Measurements from ENCODE around the gene GOSR1.
"Not testable (repeated sequence)": the region's sequence is repeated elsewhere in the genome, so short reads cannot be mapped to it uniquely, and the experiment has no call there.

GOSR1 gene

DNA sequence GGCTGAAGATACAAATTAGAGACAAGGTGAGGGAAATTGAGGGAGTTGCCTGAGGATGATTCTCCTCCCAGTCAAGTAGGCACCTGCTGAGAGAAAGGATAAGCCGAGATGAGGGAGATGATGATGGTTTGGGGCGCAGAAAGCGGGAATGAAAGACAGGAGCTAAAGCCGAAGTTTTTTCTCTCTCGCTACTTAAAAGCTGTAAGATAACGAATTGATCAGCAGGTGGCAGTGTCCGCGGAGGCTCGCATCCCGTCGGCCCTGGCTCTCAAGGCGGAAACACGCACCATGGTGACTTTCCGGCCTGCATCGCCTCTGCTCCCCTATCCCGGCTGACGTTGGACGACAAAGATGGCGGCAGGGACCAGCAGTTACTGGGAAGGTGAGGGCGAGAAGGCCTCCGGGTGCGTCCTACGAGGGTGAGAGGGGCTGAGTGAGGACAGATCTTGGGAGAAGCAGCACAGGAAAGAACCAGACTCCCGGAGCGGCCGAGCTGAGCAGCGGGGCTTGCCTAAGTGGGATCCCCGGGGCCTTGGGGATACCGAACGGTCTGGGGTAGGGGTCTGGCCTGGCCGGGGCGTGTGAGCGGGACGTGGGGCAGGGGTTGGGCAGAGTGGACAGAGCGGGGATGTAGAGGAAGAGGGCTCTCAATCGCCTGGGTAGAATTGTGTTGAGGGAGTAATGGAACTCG lies at the start of gene GOSR1:
TSS of gene GOSR1 (plus strand) at position 326 of the 691 bp plus-strand sequence. CDS start at position 352, 26 bp downstream.
- in situ Hi-C loops (cut with MboI; ENCODE audit: low sequenced_read_pairs), result loop anchor here (25.0 kb wide), 1 partner anchor 235 kb away; no protein-coding TSS in a partner anchor

DNA sequence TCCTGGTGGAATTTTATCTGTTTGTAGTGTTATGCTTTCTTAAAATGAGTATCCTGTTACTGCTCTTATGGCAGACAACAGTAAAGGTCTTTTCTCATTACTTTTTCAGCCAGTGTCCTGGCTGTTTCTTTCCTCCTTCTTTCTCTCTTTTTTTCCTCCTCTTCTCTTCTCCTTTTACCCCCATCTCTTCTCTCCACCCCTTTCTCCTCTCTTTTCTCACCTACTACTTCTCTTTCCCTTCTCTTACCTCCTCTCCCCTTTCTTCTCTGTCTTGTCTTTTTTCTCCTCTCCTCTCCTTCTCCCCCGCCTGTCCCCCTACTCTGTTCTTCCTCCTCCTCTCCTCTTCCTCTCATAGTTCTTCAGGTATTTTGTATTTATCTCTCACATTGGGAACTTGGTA lies 49.6 kb upstream of the GOSR1 start:
- in situ Hi-C loops (cut with MboI; ENCODE audit: low sequenced_read_pairs), result loop anchor here (25.0 kb wide), 1 partner anchor 290 kb away; no protein-coding TSS in a partner anchor

DNA sequence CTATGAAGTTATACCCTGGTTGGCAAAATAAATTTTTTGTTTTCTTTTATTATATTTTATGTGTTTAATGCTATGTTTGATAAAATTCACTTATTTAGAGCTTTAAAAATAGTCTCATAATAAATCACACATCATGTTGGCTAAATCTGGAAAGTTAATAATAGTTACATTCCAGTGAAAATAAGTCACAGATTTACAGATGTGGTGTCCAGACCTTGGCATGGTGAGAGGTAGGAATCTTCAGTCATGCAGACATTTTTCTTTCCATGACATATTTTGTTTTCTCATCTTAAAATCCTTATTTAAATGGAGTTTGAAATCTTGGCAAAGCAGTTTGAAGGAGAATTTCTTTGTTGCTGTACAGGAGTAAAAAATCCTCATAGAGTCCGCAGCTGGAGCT lies 48.1 kb upstream of the GOSR1 start:
- in situ Hi-C loops (cut with MboI; ENCODE audit: low sequenced_read_pairs), result loop anchor here (25.0 kb wide), 1 partner anchor 292 kb away; no protein-coding TSS in a partner anchor

GRCh38 chr17:30433514-30433913 lies 43.7 kb upstream of the GOSR1 start:
- in situ Hi-C loops (cut with MboI; ENCODE audit: low sequenced_read_pairs), result loop anchor here (25.0 kb wide), 1 partner anchor 296 kb away; no protein-coding TSS in a partner anchor

DNA sequence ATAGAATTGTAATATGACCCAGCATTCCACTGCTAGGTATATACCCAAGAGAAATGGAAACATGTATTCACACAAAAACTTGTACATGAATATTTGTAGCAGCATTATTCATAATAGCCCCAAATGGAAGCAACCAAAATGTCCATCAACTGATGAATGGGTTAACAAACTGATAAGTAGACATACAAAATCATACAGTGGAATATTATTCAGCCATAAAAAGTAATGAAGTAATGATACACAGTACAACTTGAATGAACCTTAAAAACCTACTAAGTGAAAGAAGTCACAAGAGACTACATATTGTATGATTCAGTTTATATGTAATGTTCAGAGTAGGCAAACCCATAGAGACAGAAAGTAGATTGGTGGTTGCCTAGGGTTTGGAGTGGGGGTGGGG lies 40.5 kb upstream of the GOSR1 start:
- in situ Hi-C loops (cut with MboI; ENCODE audit: low sequenced_read_pairs), result loop anchor here (25.0 kb wide), 1 partner anchor 299 kb away; no protein-coding TSS in a partner anchor

- in situ Hi-C loops (cut with MboI; ENCODE audit: low sequenced_read_pairs), result loop anchor here (10.0 to 25.0 kb wide), 2 partner anchors 59 to 306 kb away; no protein-coding TSS in a partner anchor
Measured at GRCh38 chr17:30443721-30444120, 33.5 kb upstream of the GOSR1 start.

- in situ Hi-C loops (cut with MboI; ENCODE audit: low sequenced_read_pairs), result loop anchor here (10.0 to 25.0 kb wide), 2 partner anchors 62 to 309 kb away; no protein-coding TSS in a partner anchor
Measured at GRCh38 chr17:30446640-30447039, 30.6 kb upstream of the GOSR1 start.

DNA sequence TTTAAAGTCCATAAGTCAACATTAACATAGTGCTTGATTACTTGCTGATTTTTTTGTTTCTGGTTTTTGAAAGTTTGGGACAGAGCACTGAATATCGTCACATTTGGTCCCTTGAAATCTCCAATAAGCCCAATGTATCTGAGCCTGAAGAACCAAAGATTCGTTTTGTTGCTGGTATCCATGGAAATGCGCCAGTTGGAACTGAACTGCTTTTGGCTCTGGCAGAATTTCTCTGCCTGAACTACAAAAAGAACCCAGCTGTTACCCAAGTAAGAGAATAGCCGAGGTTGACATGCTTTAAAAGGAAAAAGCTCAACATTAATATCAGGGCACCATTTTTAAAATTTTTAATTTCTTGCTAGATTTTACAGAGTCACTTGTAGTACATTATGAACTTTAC lies 27.7 kb upstream of the GOSR1 start:
- in situ Hi-C loops (cut with MboI; ENCODE audit: low sequenced_read_pairs), result loop anchor here (10.0 to 25.0 kb wide), 2 partner anchors 65 to 312 kb away; no protein-coding TSS in a partner anchor

DNA sequence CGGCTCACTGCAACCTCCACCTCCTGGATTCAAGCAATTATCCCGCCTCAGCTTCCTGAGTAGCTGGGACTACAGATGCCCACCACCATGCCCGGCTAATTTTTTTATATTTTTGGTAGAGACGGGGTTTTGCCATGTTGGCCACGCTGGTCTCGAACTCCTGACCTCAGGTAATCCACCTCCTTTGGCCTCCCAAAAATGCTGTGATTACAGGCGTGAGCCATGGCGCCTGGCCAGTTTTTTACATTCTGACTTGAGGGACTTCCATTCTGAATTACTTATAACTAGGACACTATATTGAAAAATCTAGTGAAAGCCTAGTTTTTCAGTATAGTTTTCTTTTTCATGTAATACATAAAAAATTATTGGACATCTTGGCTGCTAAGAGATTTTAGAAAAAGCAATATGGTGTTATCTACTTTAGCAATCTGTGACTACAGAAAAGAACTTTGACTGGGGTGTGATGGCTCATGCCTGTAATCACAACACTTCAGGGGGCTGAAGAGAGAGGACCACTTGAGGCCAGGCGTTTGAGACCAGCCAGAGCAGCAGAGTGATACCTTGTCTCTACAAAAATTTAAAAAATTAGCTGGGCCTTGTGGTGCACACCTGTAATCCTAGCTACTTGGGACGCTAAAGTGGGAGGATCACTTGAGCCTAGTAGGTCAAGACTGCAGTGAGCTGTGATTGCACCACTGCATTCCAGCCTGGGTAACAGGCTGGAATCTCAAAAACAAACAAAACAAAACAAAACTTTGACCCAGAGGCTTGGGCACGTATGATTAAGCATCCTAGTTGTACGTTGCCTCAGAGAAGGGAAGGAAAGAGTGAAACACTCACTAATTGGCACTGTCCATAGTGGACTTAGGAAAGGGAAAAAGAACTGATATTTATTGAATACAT lies 26.8 kb upstream of the GOSR1 start:
- in situ Hi-C loops (cut with MboI; ENCODE audit: low sequenced_read_pairs), result no loop called here

DNA sequence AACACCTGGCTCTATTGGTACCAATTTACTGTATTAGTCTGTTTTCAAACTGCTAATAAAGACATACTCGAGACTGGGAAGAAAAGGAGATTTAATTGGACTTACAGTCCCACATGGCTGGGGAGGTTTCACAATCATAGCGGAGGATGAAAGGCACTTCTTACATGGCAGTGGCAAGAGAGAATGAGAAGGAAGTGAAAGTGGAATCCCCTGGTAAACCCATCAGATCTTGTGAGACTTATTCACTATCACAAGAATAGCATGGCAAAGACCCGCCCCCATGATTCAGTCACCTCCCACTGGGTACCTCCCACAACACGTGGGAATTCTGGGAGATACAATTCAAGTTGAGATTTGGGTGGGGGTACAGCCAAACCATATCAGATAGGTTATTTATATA lies 22.6 kb upstream of the GOSR1 start:
- in situ Hi-C loops (cut with MboI; ENCODE audit: low sequenced_read_pairs), result no loop called here

DNA sequence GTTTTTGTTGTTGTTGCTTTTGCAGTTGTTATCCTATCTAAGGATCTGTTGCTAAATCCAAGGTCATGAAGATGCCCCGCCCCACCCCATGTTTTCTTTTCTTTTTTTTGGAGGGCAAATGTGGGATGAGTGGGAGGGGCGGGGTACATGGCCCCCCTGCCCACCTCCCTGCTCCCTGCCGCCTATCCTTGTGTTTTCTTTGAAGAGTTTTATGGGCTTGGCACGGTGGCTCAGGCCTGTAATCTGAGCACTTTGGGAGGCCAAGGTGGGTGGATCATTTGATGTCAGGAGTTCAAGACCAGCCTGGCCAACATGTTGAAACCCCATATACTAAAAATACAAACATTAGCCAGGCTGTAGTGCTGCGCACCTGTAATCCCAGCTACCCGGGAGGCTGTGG lies 18.8 kb upstream of the GOSR1 start:
- in situ Hi-C loops (cut with MboI; ENCODE audit: low sequenced_read_pairs), result no loop called here

DNA sequence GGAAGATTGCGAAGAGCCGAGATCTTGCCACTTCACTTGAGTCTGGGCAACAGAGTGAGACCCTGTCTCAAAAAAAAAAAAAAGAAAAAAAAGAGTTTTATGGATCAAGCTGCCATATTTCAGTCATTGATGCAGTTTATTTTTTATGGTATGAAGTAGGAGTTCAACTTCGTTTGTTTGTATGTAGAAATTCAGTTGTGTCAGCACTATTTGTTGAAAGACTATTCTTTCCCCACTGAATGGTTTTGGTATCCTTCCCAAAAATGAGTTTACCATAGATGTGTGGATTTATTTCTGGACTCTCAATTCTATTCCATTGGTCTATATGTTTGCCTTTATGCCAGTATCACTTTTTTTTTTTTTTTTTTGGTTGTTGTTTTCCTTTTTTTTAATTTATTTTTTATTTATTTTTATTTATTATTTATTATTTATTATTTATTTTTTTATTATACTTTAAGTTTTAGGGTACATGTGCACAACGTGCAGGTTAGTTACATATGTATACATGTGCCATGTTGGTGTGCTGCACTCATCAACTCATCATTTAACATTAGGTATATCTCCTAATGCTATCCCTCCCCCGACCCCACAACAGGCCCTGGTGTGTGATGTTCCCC lies 18.3 kb upstream of the GOSR1 start:
- in situ Hi-C loops (cut with MboI; ENCODE audit: low sequenced_read_pairs), result not testable (repeated sequence)

DNA sequence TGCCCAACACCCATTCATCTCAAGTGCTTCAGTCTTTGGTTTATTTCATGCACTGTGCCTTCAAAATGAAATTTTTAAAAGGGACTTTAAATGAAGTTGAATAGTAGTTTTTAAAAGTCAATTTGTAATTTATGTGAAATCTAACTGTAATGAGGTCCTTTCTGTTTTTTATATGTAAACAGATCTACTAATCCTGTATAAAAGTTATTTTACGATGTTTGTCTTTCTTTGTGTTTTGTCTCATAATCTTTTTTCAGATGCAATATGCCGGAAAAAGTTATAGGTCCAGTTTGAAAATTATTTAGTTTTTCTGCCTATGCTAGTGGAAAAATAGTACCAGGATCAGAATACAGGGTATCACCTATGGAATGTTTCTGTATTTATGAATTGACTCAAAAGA lies 8.7 kb upstream of the GOSR1 start:
- in situ Hi-C loops (cut with MboI; ENCODE audit: low sequenced_read_pairs), result no loop called here

DNA sequence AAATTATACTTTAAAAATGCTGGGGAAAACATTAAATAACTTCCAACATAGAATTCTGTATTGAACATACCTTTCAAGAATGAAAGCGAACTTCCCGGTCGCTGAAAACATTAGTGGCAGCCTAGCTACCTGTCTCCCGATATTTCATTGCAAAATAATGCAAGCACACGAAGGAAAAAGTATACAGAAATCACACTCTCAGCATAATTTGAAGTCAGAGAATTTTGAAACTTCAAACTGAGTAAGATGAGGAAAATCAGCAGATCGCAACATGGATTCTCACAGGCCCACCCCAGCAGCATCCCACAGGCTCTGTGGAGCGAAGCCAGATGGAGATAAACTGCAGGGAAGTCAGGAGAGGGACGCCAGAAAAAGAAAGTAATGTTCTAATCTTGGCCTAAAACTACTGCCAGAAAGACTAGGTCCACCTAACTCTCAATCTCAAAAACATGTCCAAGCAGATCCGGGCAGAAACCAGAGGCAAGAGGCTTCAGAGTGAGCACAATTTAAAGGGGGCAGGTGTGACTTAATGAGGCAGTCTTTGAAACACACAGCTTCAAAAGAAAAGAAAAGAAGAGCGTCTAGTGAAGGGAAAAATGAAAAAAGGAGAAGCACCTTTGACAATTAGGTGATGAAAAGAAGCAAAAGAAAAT lies 4.8 kb upstream of the GOSR1 start:
- in situ Hi-C loops (cut with MboI; ENCODE audit: low sequenced_read_pairs), result no loop called here

DNA sequence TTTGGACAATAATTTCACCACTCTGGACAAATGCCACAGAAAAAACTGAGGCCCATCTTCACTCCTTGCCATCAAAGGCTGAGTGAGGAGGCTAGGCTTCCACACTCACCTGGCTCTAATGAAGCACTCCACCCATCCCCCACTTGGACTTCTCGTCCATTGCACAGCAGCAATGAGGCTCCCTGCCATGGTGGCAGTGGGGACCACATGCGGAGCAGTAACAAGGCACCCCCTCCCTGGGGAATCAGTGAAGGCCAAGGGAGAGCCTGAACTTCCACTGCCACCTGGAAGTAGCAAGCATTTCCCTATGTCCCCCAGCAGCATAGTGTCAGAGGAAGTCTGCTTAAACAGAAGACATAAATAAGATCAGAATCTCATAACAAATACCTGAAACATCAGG lies 2.0 kb upstream of the GOSR1 start:
- in situ Hi-C loops (cut with MboI; ENCODE audit: low sequenced_read_pairs), result loop anchor here (25.0 kb wide), 1 partner anchor 237 kb away; no protein-coding TSS in a partner anchor

GRCh38 chr17:30476726-30477082 lies 504 bp upstream of the GOSR1 start:
- in situ Hi-C loops (cut with MboI; ENCODE audit: low sequenced_read_pairs), result loop anchor here (25.0 kb wide), 1 partner anchor 236 kb away; no protein-coding TSS in a partner anchor

DNA sequence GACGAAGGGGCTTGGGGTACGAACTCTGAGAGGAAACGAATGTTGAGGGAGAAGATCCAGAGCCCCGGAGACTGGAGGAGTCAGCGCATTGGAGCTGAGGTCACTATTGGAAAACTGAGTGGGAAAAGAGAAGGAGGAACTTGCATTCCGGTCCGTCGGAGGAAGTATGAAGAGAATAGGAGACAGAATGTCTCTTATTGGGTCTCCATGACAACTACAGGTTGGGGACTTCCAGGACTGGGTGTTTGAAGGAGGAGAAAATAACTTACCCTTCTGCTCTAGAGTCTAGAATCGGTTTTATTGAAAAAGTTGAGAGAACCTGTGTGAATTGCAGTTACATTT lies 537 bp downstream of the GOSR1 start:
- in situ Hi-C loops (cut with MboI; ENCODE audit: low sequenced_read_pairs), result loop anchor here (25.0 kb wide), 1 partner anchor 235 kb away; no protein-coding TSS in a partner anchor

GRCh38 chr17:30482555-30482954 lies 5.3 kb downstream of the GOSR1 start:
- in situ Hi-C loops (cut with MboI; ENCODE audit: low sequenced_read_pairs), result loop anchor here (25.0 kb wide), 1 partner anchor 230 kb away; no protein-coding TSS in a partner anchor

DNA sequence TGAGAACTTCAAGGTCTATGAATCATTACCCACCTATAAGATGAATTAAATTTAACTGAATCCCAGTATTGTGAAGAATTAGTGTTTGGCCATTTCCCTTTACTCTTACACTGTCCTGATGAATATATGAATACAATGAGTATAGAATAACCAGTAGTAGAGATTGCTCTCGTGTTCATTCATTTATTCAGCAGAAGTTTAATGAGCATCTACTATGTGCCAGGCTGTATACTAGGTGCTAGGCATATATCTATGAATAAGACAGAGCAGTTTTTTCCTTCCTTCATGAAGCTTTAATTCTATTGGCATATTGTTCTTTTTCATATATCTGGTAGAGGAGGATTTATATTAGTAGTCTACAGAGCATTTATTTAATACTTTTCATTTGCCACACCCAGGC lies 6.0 kb downstream of the GOSR1 start:
- in situ Hi-C loops (cut with MboI; ENCODE audit: low sequenced_read_pairs), result loop anchor here (25.0 kb wide), 1 partner anchor 229 kb away; no protein-coding TSS in a partner anchor

DNA sequence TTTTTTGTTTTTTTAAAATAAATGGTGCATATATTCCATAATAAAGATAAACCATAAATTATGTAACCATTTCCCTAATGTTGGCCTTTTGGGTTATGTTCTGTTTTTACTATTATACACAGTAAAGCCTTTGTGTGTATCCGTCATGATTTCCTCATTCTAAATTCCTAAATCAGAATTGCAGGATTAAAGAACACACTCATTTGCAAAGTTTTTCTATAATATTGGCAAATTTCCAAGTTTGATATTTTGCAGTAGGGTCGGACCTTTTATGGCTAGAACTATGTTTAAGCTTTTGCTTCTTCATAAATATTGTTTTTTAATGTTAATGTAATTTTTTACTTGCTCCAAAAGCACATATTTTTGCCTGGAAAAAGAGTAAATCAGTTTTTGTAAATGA lies 16.6 kb downstream of the GOSR1 start:
- in situ Hi-C loops (cut with MboI; ENCODE audit: low sequenced_read_pairs), result loop anchor here (25.0 kb wide), 1 partner anchor 219 kb away; no protein-coding TSS in a partner anchor
